Esophagus squamous epithelium (tissue), 5 donors: ENCODE data around the gene AMMECR1. TPM values are rescaled to one million over a fixed set of nuclear protein-coding genes. Genes with fewer than 3 reads are reported as not detected.

Experiments used
- DNase-seq: peaks from one replicate; lab custom pipeline; 2025; lab: John Stamatoyannopoulos, UW
- H3K27ac ChIP-seq, 4 donors: fragments of 200-600 bp; sonication (generic); one replicate each; pipeline ENCODE4 v1.5.1; 2016 to 2019; ENCODE audit warnings: mild to moderate bottlenecking in 1 of 4
- H3K27me3 ChIP-seq, 4 donors: fragments of 200-600 bp; sonication (generic); 1 replicate in 3 of 4; 2 replicates in 1 of 4; pipeline versions ENCODE4 v1.5.1 to v1.6.0; 2017 to 2021; ENCODE audit warnings: antibody characterized with exemption in 1 of 4
- H3K36me3 ChIP-seq, 3 donors: fragments of 200-600 bp; sonication (generic); one replicate each; pipeline ENCODE4 v1.5.1; 2016 to 2019
- H3K4me1 ChIP-seq, 3 donors: fragments of 200-600 bp; sonication (generic); one replicate each; pipeline ENCODE4 v1.5.1; 2017 to 2019
- H3K4me3 ChIP-seq, 4 donors: fragments of 200-600 bp; sonication (generic); 1 replicate in 3 of 4; 2 replicates in 1 of 4; pipeline ENCODE4 v1.5.1; 2016 to 2019; ENCODE audit warnings: mild to moderate bottlenecking in 2 of 4, moderate library complexity in 1 of 4
- H3K9me3 ChIP-seq, 3 donors: fragments of 200-600 bp; sonication (generic); one replicate each; pipeline ENCODE4 v1.5.1; 2016 to 2019
- CTCF ChIP-seq, 6 experiments: fragments of 450-650 bp in 4 of 6; fragments of 200-600 bp in 2 of 6; sonication (generic) in 2 of 6; IDR thresholded peaks; one replicate each; pipeline ENCODE4 v1.5.1; 2016 to 2019; ENCODE audit warnings: antibody characterized with exemption in 6 of 6, mild to moderate bottlenecking in 4 of 6, moderate library complexity in 4 of 6
- POLR2A ChIP-seq, 4 donors: fragments of 450-650 bp; IDR thresholded peaks; one replicate each; pipeline ENCODE4 v1.6.1; 2017; ENCODE audit warnings: antibody characterized with exemption in 4 of 4, mild to moderate bottlenecking in 4 of 4, moderate library complexity in 3 of 4
- WGBS, 2 donors: methylation state at CpG; one replicate each; pipeline ENCODE4 v1.1.5; 2018; 5-methylcytosine and 5-hydroxymethylcytosine counted together
- intact Hi-C: fragments of 100-400 bp; cut with DNase I; formaldehyde crosslinking; loops from one replicate; pipeline ENCODE4 v1.15.0; 2022
- total RNA-seq, 4 donors: library from RNA; depleted of rRNA; stranded (reverse); fragments of >200 nt; gene quantifications; one replicate each; pipeline ENCODE4 v1.1.0, GENCODE V29; 2016
- donor health status: DM: yes; HTN: yes; CAD: no.

AMMECR1 gene
- total RNA-seq, 4 donors from 2014 or later, result 9.3 to 33.2 (median 14.5) TPM

GRCh38 chrX:110310896-110311295 is 7.0 kb downstream of the AMMECR1 start:
- no peak overlapping the region for H3K4me3 ChIP-seq
- H3K4me1 ChIP-seq, result peaks cover 0 to 33% (median 0%) of the 10 kb centered on the region in 3 donors
- no peaks in the 10 kb centered on the region for H3K27me3 ChIP-seq
- H3K9me3 ChIP-seq, result no peaks in the 10 kb centered on the region
- H3K27ac ChIP-seq, result no peak overlapping the region
- no peak for DNase-seq
- H3K36me3 ChIP-seq, result no peaks in the 10 kb centered on the region
- intact Hi-C loops, result no loop called here
- no peak for TF ChIP-seq POLR2A (IDR thresholded peaks at IDR 0.05)
- no peak for TF ChIP-seq CTCF (IDR thresholded peaks at IDR 0.05)
- WGBS, 2 donors, result 10 to 38% methylated on average over 1 of the region's 1 CpG

DNA sequence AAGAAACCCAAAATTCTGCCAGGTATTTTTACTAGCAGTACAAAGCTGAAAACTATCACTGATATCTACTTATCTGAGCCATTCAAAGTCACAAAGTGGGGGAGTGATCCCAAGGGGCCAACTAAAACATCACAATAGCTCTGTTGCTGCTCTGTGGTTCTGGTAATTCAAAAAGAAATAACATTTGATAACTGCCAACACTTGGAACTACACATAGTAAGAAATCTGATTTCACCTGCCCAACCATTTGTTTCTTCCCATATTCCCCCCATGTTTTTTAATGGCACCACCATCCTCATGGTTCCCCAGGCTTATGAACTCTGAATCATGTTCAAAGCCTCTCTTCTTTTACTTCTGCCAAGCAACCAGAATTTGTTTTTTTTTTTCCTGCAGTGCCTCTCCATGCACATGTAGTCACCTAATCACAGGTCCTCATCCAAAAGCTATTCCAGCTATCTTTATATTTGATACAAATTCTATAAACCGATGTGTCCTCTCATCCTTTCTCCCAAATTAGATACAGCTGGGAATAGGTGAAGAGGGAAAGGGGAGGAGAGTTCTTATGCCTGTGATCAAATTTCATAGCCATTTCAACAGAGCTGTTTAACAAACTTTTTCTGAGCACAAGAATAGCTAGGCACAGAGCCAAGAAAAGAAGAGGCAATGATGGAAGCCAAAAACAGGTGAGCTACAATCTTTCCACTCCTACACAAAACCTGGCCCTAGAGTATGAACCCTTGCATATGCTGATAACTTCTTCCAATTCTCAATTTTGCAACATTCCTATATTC is 7.7 kb downstream of the AMMECR1 start:
- H3K4me1 ChIP-seq, result peaks cover 0 to 27% (median 0%) of the 10 kb centered on the region in 3 donors
- H3K4me3 ChIP-seq, result no peak overlapping the region
- TF ChIP-seq POLR2A (IDR thresholded peaks at IDR 0.05) (no peak), CTCF (IDR thresholded peaks at IDR 0.05) (no peak)
- no peak overlapping the region for H3K27ac ChIP-seq
- intact Hi-C loops, result no loop called here
- DNase-seq, result no peak
- 80 to 82% methylated on average over 1 of the region's 1 CpG for WGBS, 2 donors
- H3K36me3 ChIP-seq, result no peaks in the 10 kb centered on the region
- no peaks in the 10 kb centered on the region for H3K9me3 ChIP-seq
- no peaks in the 10 kb centered on the region for H3K27me3 ChIP-seq

GRCh38 chrX:110308220-110308619 is 9.7 kb downstream of the AMMECR1 start:
- H3K27ac ChIP-seq, result no peak overlapping the region
- peaks cover 0 to 18% (median 0%) of the 10 kb centered on the region in 3 donors for H3K4me1 ChIP-seq
- DNase-seq, result no peak
- intact Hi-C loops, result no loop called here
- H3K4me3 ChIP-seq, result no peak overlapping the region
- no peaks in the 10 kb centered on the region for H3K36me3 ChIP-seq
- H3K9me3 ChIP-seq, result no peaks in the 10 kb centered on the region
- TF ChIP-seq CTCF (IDR thresholded peaks at IDR 0.05) (no peak), POLR2A (IDR thresholded peaks at IDR 0.05) (no peak)
- 65 to 100% methylated on average over 2 of the region's 2 CpGs for whole genome bisulfite sequencing, 2 donors
- no peaks in the 10 kb centered on the region for H3K27me3 ChIP-seq

GRCh38 chrX:110304884-110305283 is 13.0 kb downstream of the AMMECR1 start:
- TF ChIP-seq POLR2A (IDR thresholded peaks at IDR 0.05) (no peak), CTCF (IDR thresholded peaks at IDR 0.05) (no peak)
- no peaks in the 10 kb centered on the region for H3K4me1 ChIP-seq
- no peak overlapping the region for H3K4me3 ChIP-seq
- no peaks in the 10 kb centered on the region for H3K9me3 ChIP-seq
- H3K27ac ChIP-seq, result no peak overlapping the region
- no peaks in the 10 kb centered on the region for H3K36me3 ChIP-seq
- intact Hi-C loops, result no loop called here
- H3K27me3 ChIP-seq, result no peaks in the 10 kb centered on the region
- DNase-seq, result no peak

DNA sequence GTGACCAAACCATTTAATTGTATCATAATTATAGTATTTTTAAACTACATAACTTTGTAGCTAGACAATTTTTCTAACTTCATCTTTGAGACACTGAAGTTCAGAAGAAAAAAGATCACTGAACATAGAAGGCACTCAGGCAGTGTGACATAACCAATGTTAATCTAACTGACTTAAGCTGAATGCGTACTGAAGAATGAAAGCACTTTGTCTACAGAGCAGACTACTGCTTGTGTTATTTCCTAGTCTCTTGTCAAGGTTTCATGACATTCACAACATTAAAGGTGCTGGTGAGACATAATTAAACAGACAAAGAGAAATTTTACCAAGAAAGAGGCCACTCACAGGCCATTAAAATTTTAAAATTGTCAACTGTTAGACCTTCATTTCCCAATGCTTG is 13.5 kb downstream of the AMMECR1 start:
- Histone ChIP-seq H3K27ac (no peak overlapping the region), H3K27me3 (no peaks in the 10 kb centered on the region), H3K36me3 (no peaks in the 10 kb centered on the region), H3K9me3 (no peaks in the 10 kb centered on the region), H3K4me3 (no peak overlapping the region), H3K4me1 (no peaks in the 10 kb centered on the region)
- WGBS, 2 donors, result 58 to 63% methylated on average over 1 of the region's 1 CpG
- intact Hi-C loops, result no loop called here
- DNase-seq, result no peak
- TF ChIP-seq POLR2A (IDR thresholded peaks at IDR 0.05) (no peak), CTCF (IDR thresholded peaks at IDR 0.05) (no peak)
